Measurements from ENCODE around the gene GRM7.

- no peak for TF ChIP-seq SP1 (IDR thresholded peaks at IDR 0.05)
- TF ChIP-seq ATF3 (IDR thresholded peaks at IDR 0.05): no peak
- TF ChIP-seq CTCF (IDR thresholded peaks at IDR 0.05; ENCODE audit: low read depth, low read length, missing input control): no peak
- TF ChIP-seq RAD21 (IDR thresholded peaks at IDR 0.05): no peak
- no peak for TF ChIP-seq EGR1 (IDR thresholded peaks at IDR 0.05; ENCODE audit: low read depth in 2 of 2)
- TF ChIP-seq GABPA (IDR thresholded peaks at IDR 0.05 in 1 of 2, conservative IDR thresholded peaks at IDR 0.05 in 1 of 2): no peak
- TF ChIP-seq YY1 (IDR thresholded peaks at IDR 0.05): no peak
- no peak for TF ChIP-seq MAX (IDR thresholded peaks at IDR 0.05)
- no peak for TF ChIP-seq TAF1 (conservative IDR thresholded peaks at IDR 0.05)
- TF ChIP-seq, protein P1, sequence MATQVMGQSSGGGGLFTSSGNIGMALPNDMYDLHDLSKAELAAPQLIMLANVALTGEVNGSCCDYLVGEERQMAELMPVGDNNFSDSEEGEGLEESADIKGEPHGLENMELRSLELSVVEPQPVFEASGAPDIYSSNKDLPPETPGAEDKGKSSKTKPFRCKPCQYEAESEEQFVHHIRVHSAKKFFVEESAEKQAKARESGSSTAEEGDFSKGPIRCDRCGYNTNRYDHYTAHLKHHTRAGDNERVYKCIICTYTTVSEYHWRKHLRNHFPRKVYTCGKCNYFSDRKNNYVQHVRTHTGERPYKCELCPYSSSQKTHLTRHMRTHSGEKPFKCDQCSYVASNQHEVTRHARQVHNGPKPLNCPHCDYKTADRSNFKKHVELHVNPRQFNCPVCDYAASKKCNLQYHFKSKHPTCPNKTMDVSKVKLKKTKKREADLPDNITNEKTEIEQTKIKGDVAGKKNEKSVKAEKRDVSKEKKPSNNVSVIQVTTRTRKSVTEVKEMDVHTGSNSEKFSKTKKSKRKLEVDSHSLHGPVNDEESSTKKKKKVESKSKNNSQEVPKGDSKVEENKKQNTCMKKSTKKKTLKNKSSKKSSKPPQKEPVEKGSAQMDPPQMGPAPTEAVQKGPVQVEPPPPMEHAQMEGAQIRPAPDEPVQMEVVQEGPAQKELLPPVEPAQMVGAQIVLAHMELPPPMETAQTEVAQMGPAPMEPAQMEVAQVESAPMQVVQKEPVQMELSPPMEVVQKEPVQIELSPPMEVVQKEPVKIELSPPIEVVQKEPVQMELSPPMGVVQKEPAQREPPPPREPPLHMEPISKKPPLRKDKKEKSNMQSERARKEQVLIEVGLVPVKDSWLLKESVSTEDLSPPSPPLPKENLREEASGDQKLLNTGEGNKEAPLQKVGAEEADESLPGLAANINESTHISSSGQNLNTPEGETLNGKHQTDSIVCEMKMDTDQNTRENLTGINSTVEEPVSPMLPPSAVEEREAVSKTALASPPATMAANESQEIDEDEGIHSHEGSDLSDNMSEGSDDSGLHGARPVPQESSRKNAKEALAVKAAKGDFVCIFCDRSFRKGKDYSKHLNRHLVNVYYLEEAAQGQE (IDR thresholded peaks at IDR 0.05): no peak
- TF ChIP-seq JUND (IDR thresholded peaks at IDR 0.05): no peak
- TF ChIP-seq RXRA (IDR thresholded peaks at IDR 0.05): no peak
Observed at GRCh38 chr3:6861625-6862000, 698 bp downstream of the GRM7 start.

Measured in liver (tissue), 3 donors.